Mammary epithelial cell (primary cell): ENCODE measurements around the gene SEMA5B.

Experiments
- EZH2 ChIP-seq: IDR thresholded peaks from 2 replicates; pipeline ENCODE4 v1.6.1; 2012; ENCODE audit warnings: low read length, inconsistent platforms, borderline replicate concordance
- TF ChIP-seq, protein P1 (sequence below), 2 donors: IDR thresholded peaks in 1 of 2; conservative IDR thresholded peaks in 1 of 2; 2 replicates each; pipeline ENCODE4 v1.5.1; 2011 to 2012; ENCODE audit warnings: inconsistent platforms in 2 of 2, low read length in 2 of 2, mild to moderate bottlenecking in 2 of 2, control low read depth in 1 of 2, low read depth in 1 of 2; ENCODE audit not compliant: insufficient read depth in 1 of 2; ENCODE audit errors: extremely low read depth in 1 of 2

- TF ChIP-seq, protein P1, sequence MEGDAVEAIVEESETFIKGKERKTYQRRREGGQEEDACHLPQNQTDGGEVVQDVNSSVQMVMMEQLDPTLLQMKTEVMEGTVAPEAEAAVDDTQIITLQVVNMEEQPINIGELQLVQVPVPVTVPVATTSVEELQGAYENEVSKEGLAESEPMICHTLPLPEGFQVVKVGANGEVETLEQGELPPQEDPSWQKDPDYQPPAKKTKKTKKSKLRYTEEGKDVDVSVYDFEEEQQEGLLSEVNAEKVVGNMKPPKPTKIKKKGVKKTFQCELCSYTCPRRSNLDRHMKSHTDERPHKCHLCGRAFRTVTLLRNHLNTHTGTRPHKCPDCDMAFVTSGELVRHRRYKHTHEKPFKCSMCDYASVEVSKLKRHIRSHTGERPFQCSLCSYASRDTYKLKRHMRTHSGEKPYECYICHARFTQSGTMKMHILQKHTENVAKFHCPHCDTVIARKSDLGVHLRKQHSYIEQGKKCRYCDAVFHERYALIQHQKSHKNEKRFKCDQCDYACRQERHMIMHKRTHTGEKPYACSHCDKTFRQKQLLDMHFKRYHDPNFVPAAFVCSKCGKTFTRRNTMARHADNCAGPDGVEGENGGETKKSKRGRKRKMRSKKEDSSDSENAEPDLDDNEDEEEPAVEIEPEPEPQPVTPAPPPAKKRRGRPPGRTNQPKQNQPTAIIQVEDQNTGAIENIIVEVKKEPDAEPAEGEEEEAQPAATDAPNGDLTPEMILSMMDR (conservative IDR thresholded peaks at IDR 0.05 in 1 of 2, IDR thresholded peaks at IDR 0.05 in 1 of 2; ENCODE audit: extremely low read depth in 1 of 2, insufficient read depth in 1 of 2, low read depth in 1 of 2, low read length in 2 of 2): no peak
- TF ChIP-seq EZH2: no peak
These were observed 35.4 kb downstream of the SEMA5B start for GRCh38 chr3:122992133-122992532.
